Gastroesophageal sphincter (tissue), 4 donors: Measurements from ENCODE around the gene PRMT5. TPM values are rescaled to one million over a fixed set of nuclear protein-coding genes. Genes with fewer than 3 reads are reported as not detected.
"Not testable (repeated sequence)": the region's sequence is repeated elsewhere in the genome, so short reads cannot be mapped to it uniquely, and the experiment has no call there.

Experiments used
- ATAC-seq: fragments of 150-250 bp; one replicate; pipeline ENCODE4 v1.9.1; 2016; ENCODE audit warnings: mild to moderate bottlenecking, moderate library complexity
- H3K27ac ChIP-seq, 4 donors: fragments of 200-600 bp; sonication (generic) in 3 of 4; 1 replicate in 3 of 4; 2 replicates in 1 of 4; pipeline ENCODE4 v1.5.1; 2016 to 2019
- H3K27me3 ChIP-seq: fragments of 200-600 bp; sonication (generic); one replicate; pipeline ENCODE4 v1.5.1; 2019
- H3K36me3 ChIP-seq, 2 donors: fragments of 200-600 bp; sonication (generic); one replicate each; pipeline ENCODE4 v1.5.1; 2019; ENCODE audit warnings: control low read depth in 1 of 2
- H3K4me1 ChIP-seq, 3 donors: fragments of 200-600 bp; sonication (generic); 1 replicate in 2 of 3; 2 replicates in 1 of 3; pipeline ENCODE4 v1.5.1; 2016 to 2019; ENCODE audit warnings: control low read depth in 2 of 3
- H3K4me3 ChIP-seq, 2 donors: fragments of 200-600 bp; sonication (generic); one replicate each; pipeline ENCODE4 v1.5.1; 2019; ENCODE audit warnings: mild to moderate bottlenecking in 1 of 2, moderate library complexity in 1 of 2
- H3K9me3 ChIP-seq, 3 donors: fragments of 200-600 bp; sonication (generic); one replicate each; pipeline ENCODE4 v1.5.1; 2017 to 2019; ENCODE audit warnings: control low read depth in 2 of 3
- EP300 ChIP-seq: sonication (generic); formaldehyde crosslinking; IDR thresholded peaks from one replicate; pipeline ENCODE4 v1.6.1; 2017; ENCODE audit warnings: antibody characterized with exemption, mild to moderate bottlenecking
- POLR2A ChIP-seq, 2 donors: fragments of 450-650 bp; IDR thresholded peaks; one replicate each; pipeline ENCODE4 v1.6.1; 2017; ENCODE audit warnings: antibody characterized with exemption in 2 of 2, mild to moderate bottlenecking in 2 of 2, moderate library complexity in 1 of 2
- POLR2AphosphoS5 ChIP-seq: sonication (generic); formaldehyde crosslinking; IDR thresholded peaks from one replicate; pipeline ENCODE4 v1.6.1; 2017; ENCODE audit warnings: antibody characterized with exemption
- WGBS, 2 donors: methylation state at CpG; one replicate each; pipeline ENCODE4 v1.1.5; 2018; ENCODE audit warnings: low coverage in 1 of 2; 5-methylcytosine and 5-hydroxymethylcytosine counted together
- total RNA-seq, 4 donors: library from RNA; depleted of rRNA; stranded (reverse); fragments of >200 nt; gene quantifications; one replicate each; pipeline ENCODE4 v1.1.0, GENCODE V29; 2016
- TF ChIP-seq, protein P1 (sequence below), 4 experiments: fragments of 200-600 bp in 2 of 4; fragments of 450-650 bp in 2 of 4; sonication (generic) in 1 of 4; IDR thresholded peaks; one replicate each; pipeline ENCODE4 v1.5.1; 2017 to 2019; ENCODE audit warnings: antibody characterized with exemption in 4 of 4, mild to moderate bottlenecking in 2 of 4, moderate library complexity in 2 of 4

PRMT5 gene
- total RNA-seq, 4 donors from 2014 or later: 39.7 to 49.2 (median 43.2) TPM

DNA sequence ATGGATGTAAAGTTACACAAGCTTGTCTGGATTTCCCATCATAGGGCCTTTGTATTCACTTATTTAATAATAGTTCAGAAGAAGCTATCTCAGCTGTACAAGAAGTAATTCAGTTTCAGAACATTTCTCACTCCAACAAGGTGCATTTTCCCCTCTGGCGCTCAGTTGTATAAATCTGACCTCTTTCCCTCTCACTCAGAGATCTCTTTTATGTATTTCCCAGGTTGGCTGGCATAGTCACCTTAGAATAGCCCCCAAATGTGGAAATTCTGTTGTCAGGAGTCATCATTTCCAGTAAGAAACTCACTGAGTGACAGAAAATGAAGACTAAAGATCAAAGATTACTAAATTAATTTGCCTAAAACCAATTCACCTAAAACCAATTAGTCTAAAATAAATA, 42.0 kb upstream of the PRMT5 start:
- WGBS, 2 donors: 93 to 100% methylated on average over 1 of the region's 1 CpG
- H3K4me1 ChIP-seq: no peaks in the 10 kb centered on the region
- ATAC-seq: no peak
- H3K27ac ChIP-seq: no peak overlapping the region
- no peak overlapping the region for H3K4me3 ChIP-seq
- peaks cover 0 to 17% of the 10 kb centered on the region in 2 donors for H3K36me3 ChIP-seq
- TF ChIP-seq EP300 (no peak), POLR2A (IDR thresholded peaks at IDR 0.05) (no peak), POLR2AphosphoS5 (no peak)
- TF ChIP-seq, protein P1, sequence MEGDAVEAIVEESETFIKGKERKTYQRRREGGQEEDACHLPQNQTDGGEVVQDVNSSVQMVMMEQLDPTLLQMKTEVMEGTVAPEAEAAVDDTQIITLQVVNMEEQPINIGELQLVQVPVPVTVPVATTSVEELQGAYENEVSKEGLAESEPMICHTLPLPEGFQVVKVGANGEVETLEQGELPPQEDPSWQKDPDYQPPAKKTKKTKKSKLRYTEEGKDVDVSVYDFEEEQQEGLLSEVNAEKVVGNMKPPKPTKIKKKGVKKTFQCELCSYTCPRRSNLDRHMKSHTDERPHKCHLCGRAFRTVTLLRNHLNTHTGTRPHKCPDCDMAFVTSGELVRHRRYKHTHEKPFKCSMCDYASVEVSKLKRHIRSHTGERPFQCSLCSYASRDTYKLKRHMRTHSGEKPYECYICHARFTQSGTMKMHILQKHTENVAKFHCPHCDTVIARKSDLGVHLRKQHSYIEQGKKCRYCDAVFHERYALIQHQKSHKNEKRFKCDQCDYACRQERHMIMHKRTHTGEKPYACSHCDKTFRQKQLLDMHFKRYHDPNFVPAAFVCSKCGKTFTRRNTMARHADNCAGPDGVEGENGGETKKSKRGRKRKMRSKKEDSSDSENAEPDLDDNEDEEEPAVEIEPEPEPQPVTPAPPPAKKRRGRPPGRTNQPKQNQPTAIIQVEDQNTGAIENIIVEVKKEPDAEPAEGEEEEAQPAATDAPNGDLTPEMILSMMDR (IDR thresholded peaks at IDR 0.05): no peak
- H3K27me3 ChIP-seq: no peaks in the 10 kb centered on the region
- H3K9me3 ChIP-seq: no peaks in the 10 kb centered on the region

DNA sequence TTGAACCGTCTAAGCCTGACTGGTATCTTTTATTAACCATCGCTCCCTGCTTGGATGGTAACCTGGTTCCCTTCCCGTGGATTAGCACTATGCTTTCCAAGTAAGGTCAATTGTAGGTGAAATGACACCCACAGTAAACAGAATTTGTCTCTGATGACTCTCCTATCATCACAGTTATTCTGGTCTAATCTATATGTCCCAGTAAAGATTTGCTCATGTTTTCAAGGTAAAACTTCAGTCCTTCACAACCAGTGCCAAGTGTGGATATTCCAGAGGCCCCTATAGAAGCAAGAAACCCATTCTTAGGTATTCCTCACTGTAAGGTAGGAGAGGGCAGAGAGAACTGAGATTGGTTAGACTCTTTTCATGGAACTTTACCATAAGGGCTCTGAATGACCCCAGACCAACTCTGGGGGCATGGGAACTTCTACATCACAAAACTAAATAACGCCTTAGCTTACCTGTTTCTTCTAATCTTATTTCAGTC, 37.6 kb upstream of the PRMT5 start:
- no peak overlapping the region for H3K27ac ChIP-seq
- no peaks in the 10 kb centered on the region for H3K27me3 ChIP-seq
- H3K9me3 ChIP-seq: no peaks in the 10 kb centered on the region
- TF ChIP-seq POLR2AphosphoS5 (no peak), EP300 (no peak), POLR2A (IDR thresholded peaks at IDR 0.05) (no peak)
- TF ChIP-seq, protein P1 (IDR thresholded peaks at IDR 0.05): no peak
- no peak for ATAC-seq
- 39 to 60% methylated on average over 2 to 4 of the region's 4 CpGs for WGBS, 2 donors
- no peaks in the 10 kb centered on the region for H3K36me3 ChIP-seq
- no peaks in the 10 kb centered on the region for H3K4me1 ChIP-seq
- H3K4me3 ChIP-seq: no peak overlapping the region

DNA sequence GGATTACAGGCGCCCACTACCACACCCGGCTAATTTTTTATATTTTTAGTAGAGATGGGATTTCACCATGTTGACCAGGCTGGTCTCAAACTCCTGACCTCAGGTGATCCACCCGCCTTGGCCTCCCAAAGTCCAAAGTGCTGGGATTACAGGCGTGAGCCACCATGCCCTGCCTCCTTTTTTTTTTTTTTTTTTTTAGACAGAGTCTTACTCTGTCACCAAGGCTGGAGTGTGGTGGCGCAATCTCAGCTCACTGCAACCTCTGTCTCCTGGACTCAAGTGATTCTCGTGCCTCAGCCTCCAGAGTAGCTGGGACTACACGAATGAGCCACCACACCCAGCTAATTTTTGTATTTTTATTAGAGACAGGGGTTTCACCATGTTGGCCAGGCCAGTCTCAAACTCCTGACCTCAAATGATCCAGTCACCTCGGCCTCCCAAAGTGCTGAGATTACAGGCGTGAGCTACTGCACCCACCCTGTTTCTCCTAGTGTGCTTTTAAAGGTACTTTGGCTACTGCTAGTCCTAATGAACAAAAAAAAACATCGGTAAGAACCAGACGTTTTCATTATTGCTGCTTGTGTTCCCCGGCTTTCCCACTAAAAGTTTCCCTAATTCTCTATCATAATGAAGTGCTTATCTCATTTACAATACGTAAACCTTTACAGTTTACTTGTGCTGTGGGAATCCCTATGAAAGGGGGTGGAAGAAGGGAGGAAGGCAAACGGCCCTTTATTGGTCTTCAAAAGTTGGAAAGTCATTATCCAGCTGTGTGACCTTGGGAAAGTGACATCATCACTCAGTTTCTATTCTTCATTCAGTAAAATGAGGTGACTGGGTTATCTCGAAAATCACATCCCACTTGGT, 37.0 kb upstream of the PRMT5 start:
- not testable (repeated sequence) for H3K27me3 ChIP-seq, H3K27ac ChIP-seq, H3K4me1 ChIP-seq, H3K4me3 ChIP-seq, H3K36me3 ChIP-seq, H3K9me3 ChIP-seq, ATAC-seq
- WGBS, 2 donors: 54 to 60% methylated on average over 6 to 11 of the region's 15 CpGs

DNA sequence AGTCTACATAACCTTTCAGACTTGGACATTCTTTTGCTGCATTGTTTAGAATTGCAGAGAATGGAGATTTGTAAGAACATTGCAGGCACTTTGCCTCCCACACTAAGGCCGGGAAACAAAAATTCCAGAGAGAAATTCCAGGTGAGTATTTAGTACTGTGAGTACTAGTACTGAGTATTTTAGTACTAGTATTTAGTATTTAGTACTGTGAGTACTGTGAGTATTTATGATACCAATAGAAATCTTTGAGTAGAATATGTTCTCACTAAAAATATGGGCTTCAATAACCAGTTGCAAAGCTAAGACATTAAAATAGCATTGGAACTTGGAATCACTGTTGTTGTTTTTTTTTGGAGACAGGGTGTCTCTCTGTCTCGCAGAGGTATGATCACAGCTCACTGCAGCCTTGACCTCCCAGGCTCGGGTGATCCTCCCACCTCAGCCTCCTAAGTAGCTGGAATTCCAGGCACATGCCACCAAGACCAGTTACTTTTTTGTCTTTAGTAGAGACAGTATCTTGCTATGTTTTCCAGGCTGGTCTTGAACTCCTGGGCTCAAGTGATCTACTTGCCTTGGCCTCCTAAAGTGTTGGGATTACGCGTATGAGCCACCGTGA, 33.0 kb upstream of the PRMT5 start:
- Histone ChIP-seq H3K36me3 (no peaks in the 10 kb centered on the region), H3K27ac (no peak overlapping the region), H3K4me1 (peaks cover 0 to 4% (median 0%) of the 10 kb centered on the region in 3 donors), H3K27me3 (no peaks in the 10 kb centered on the region), H3K4me3 (no peak overlapping the region), H3K9me3 (no peaks in the 10 kb centered on the region)
- WGBS, 2 donors: 87 to 89% methylated on average over 6 of the region's 6 CpGs
- no peak for TF ChIP-seq POLR2A (IDR thresholded peaks at IDR 0.05)
- TF ChIP-seq, protein P1 (IDR thresholded peaks at IDR 0.05): no peak
- no peak for TF ChIP-seq EP300
- no peak for TF ChIP-seq POLR2AphosphoS5
- no peak for ATAC-seq

DNA sequence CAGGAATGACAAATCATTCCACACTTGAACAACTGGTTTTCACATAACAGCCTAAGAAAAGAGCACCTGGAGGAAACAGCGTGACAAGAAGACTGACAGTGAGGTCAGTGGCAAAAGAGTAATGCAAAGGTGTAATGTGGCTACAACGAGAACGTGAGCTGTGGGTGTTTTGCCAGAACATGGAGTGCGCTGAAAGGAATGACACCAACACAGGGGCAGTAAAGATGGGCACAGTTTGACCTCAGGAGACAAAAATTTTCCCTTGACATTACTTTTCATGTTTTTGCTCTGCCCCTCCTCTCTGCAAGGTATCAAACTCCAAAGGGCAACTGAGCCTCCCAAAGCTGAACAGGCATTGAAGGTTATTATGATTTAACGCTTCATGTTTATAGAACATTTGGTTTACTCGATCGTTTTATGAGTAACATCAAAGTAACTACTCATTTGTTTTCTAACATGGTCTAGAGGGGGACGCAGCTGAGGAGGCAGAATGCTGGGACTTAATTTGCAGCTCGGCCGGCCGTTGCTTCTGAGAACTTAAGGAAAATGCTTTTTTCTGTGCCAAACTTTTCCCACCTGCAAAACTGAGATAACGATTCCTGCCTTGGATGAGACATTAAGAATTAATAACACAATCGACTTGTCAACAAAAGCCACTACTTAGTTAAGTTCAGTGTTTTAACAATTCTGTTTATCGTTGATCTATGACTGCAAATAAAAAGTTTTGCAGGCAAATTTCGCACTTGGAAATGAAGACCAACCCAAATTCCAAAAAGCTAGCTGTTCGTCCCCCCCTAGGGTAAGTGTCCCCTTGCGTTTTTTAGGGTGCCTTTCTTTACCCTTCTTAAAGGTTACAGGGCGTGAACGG, 26.8 kb upstream of the PRMT5 start:
- Histone ChIP-seq H3K4me3 (peak overlapping the region; percentile 73 to 89), H3K4me1 (peaks cover 0 to 20% (median 10%) of the 10 kb centered on the region in 3 donors), H3K9me3 (no peaks in the 10 kb centered on the region), H3K27ac (peak overlapping the region; percentile 90 to 97 (median 94)), H3K27me3 (no peaks in the 10 kb centered on the region), H3K36me3 (peaks cover 0 to 33% of the 10 kb centered on the region in 2 donors)
- no peak for ATAC-seq
- WGBS, 2 donors: 14% methylated on average over 18 to 19 of the region's 19 CpGs
- TF ChIP-seq, protein P1 (IDR thresholded peaks at IDR 0.05): no peak
- TF ChIP-seq EP300 (no peak), POLR2A (IDR thresholded peaks at IDR 0.05) (no peak), POLR2AphosphoS5 (no peak)
